ENCODE results near the gene NUDT16L1.
A peak's percentile ranks its signal among the peaks of the same experiment; 100 is the strongest.
"Not testable (repeated sequence)": the region's sequence is repeated elsewhere in the genome, so short reads cannot be mapped to it uniquely, and the experiment has no call there.

The NUDT16L1 gene

DNA sequence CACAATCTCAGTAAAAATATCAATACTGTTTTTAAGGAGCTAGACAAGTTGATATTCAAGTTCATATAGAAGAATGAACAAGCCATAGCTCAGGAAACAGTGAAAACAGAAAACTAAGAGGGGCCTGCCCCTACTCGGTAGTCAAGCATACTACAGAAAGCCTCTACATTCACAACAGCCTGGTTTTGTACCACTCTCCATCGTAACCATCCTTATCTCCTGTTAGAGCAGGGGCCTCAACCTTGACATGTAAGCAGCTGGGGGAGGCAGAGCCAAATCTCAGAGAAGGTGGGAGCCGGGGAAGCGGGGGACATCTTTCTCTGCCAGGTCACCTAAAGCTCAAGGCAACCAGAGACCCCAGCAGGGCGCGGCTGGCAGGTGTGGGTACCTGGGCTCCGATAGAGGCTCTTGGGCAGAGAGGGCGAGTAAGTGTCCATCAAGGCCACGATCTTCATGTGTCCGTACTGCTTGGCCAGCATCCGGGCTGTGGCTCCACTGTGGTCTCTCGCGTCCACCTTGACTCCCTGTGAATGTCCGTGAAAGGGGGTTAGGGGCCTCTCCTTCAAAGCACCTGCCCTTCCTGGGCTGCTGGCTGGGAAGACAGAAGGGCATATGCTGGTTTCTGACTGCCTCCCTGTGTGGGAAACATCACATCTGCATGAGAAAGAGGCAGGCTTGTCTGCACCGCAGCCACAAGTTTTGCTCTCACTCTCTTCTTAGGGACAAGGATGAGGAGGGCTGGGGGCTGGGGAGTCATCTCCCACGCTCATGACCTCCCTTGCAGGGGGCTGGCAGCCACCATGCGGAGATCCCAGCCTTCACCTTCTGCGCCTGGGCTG, 20.5 kb downstream of the NUDT16L1 start:
- DNase-seq (ENCODE audit: low read depth in 3 of 3, low spot score in 1 of 3) = no peak

DNA sequence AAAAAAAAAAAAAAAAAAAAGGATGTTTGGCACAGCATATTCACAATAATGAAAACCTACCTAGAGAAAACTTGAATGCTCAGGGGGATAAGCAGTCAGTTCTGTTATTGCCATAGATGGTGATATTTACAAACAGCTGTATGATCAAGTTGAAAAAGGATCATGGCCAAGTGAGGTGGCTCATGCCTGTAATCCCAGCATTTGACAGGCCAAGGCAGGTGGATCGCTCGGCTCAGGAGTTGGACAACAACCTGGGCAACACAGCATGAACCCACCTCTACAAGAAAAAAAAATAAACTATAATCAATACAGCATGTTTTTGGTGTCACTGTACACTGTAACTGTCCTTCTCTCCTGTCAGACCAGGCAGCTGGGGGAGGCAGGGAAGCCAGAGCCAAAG, 21.6 kb downstream of the NUDT16L1 start:
- no peak for DNase-seq (ENCODE audit: low read depth in 3 of 3, low spot score in 1 of 3)

DNA sequence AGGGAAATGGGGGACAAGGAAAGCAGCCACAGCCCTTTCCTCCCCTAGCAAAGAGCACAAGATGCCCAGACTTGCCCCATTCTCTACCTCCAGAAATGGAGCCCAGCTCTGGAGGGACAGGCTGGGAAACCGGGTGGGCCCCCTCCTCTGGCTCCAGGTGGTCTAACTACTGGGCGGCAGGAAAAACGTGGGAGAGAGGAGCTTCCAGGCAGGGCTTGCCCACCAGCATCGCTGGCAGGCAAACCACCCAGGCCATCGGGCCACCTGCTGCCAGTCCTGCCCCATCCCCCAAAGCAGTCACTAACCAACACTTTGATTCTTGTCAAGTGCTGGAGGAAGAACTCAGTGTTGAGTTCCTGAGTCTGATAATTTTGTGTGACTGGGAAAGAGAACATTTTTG, 25.1 kb downstream of the NUDT16L1 start:
- no peak for DNase-seq (ENCODE audit: low read depth in 3 of 3, low spot score in 1 of 3)

DNA sequence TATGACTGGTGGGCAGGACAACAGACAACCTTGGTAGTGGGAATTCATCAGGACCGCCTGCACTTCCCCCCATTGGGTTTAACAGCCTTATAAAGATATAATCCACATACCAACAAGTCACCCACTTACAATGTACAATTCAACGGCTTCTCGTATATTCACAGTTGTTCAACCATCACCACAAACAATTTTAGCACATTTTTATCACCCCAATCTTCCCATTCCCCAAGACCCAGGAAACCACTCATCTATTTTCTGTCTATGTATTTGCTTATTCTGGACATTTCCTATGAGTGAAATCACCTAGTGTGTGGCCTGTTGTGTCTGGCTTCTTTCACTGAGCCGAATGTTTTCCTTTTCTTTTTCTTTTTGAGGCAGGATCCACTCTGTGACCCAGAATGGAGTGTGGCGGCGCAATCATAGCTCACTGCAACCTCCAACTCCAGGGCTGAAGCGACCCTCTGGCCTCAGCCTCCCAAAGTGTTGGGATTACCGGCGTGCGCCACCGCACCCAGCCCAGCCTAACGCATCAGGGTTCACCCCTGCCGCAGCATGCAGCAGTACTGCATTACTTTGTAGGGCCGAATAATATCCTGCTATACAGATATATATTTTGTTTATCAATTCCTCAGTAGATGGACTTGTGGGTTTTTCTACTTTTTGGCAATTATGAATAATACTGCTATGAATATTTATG, 29.9 kb downstream of the NUDT16L1 start:
- DNase-seq (ENCODE audit: low read depth in 3 of 3, low spot score in 1 of 3) = no peak

DNA sequence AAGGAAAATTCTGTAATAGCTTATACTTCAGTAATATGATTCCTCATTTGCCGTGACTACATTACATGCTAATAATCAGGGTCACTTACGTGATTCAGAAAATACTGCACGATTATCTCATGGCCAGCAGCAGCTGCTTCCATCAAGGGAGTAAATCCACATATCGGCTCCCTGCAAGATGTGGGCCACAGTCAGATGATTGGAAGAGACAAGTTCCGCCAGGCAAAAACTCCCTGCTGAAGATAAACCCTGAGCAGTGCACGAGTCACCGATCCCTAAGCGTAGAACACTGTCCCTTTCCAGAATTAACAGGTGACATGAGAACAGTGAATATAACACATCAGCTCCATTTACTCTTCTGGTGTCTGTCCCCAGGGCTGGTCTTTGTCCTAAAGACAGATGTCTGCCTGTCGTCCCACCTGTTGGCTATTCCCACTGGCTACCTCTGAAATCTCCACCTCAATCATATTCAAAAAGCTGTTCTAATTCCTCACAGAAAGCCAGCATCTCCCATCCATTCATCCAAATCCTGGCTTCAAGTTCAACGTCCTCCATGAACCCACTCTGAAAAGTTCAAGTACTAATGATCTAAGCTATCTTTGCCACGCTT, 31.4 kb downstream of the NUDT16L1 start:
- DNase-seq (ENCODE audit: low read depth in 3 of 3, low spot score in 1 of 3) = no peak

DNA sequence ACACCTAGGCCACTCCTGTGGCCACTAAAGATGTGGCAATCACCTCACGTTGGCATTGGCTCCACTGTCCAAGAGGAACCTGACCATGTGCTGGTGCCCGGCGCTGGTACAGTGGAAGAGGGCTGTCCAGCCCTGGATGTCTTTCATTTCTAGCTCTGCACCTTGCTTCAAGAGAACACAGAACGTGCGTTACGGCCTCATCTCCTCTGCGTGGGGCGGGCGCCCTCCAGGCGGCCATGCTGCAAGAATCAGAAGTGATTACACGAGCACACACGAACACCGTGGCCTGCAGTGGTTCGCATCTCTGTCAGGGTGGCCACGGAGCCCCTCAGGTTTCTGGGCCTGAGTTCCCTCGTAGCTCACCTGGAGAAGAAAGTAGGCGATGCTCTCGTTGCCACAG, 33.3 kb downstream of the NUDT16L1 start:
- DNase-seq (ENCODE audit: low read depth in 3 of 3, low spot score in 1 of 3) = no peak

DNA sequence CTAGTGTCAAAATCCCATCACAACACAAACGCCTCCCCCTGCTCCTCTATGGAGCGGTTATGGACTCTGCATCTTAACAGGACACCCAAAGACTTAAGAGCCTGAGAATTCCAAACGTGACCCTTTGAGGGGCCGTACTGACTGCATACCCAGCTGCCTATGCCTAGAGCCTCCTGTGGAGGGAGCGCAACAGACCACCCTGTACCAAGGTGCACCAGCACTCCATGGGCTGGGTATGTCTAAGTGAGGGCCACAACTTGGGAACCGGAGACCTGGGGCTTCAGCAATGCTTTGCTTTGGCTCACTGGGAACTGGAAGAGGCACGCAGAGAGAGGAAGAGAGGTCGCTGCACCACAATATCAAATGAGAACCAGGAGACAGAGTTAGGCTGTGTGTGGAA, 35.3 kb downstream of the NUDT16L1 start:
- no peak for DNase-seq (ENCODE audit: low read depth in 3 of 3, low spot score in 1 of 3)

DNA sequence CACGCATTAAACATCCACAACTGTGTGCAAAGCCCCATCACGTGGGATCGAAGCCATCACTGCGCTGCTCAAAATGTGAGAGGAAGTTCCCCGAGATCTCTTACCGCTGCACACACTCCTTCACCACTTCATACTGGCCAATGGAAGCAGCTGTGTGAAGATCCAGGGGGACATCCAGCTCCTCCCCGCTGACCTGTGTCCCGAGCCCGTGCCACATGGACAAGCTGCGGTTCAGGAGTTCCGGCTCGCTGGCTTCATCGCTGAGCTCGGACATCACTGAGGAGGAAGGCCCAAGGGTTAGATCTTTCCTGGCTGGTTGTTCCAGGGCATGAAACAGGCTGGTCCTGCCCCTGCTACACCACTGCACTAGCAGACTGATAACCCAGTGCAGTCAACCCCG, 36.5 kb downstream of the NUDT16L1 start:
- no peak for DNase-seq (ENCODE audit: low read depth in 3 of 3, low spot score in 1 of 3)

DNA sequence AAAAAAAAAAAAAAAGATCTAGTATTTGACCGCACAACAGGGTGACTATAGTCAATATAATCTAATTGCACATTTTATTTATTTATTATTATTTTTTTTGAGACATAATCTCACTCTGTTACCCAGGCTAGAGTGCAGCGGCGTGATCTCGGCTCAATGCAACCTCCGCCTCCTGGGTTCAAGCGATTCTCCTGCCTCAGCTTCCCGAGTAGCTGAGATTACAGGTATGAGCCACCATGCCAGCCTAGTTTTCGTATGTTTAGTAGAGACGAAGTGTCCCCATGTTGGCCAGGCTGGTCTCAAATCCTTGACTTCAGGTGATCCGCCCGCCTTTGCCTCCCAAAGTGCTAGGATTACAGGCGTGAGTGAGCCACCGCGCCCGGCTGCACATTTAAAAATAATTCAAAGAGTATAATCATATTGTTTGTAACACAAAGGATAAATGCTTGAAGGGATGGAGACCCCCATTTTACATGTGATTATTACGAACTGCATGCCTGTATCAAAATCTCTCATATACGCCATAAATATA, 39.9 kb downstream of the NUDT16L1 start:
- no peak for DNase-seq (ENCODE audit: low read depth in 3 of 3, low spot score in 1 of 3)

DNA sequence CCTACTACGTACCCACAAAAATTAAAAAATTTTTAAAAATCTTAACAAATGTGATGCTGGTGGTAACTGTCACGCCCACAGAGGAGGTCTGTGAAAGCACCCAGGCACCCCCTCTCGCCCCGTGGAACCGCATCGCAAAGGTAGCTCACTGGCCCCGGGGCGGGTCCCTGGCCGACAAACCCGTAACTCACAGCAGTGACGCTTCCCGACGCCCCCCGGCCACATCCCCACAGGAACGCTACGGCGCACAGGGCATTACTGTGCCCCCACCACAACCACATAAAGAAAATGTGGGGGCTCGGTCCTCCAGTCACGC, 40.3 kb downstream of the NUDT16L1 start:
- peak in 1 of 3 donors; percentile 8 for DNase-seq (ENCODE audit: low read depth in 3 of 3, low spot score in 1 of 3)

DNA sequence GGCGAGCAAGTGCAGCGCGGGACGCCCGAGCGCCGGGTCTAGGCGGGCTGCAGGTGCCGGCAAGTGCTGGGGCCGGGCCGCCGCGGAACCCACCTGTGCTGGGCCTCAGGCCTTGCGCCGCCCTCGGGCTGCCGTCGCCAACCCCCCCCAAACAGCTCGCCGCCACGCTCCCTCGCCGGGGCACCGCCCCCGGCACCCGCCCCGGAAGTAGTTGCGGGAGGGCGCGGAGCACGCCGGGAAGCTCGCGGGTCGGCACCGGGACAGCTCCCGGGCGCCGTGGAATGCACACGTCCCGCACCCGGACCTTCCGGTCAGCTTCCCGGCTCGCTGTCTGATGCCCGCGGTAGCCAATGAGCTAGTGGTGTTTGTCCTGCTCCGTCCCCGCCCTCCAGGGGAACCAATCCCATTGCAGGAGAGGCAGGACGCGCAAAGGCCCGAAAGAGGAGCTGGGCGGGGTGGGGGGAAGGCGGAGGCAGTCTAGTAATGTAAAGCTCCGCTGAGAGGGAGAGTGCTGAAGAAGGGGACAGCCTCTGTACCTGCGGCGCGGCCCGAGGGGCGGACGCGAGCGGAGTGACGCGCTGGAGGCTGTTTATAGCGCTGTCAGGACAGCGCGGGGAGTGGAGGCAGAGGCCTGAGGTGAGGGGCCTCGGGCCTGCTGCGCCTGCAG, 40.8 kb downstream of the NUDT16L1 start, which contains the start of the genes ANKS3 and DNAAF8:
Gene ANKS3, minus strand, starts transcription at position 209 of the 667 bp plus-strand sequence. CDS start 4,122 bp downstream, outside the sequence.
Gene DNAAF8, plus strand, starts transcription at position 475 of the 667 bp plus-strand sequence. CDS start 1,978 bp downstream, outside the sequence.
- DNase-seq (ENCODE audit: low read depth in 3 of 3, low spot score in 1 of 3) = peak; percentile 13 to 68 (median 49)

DNA sequence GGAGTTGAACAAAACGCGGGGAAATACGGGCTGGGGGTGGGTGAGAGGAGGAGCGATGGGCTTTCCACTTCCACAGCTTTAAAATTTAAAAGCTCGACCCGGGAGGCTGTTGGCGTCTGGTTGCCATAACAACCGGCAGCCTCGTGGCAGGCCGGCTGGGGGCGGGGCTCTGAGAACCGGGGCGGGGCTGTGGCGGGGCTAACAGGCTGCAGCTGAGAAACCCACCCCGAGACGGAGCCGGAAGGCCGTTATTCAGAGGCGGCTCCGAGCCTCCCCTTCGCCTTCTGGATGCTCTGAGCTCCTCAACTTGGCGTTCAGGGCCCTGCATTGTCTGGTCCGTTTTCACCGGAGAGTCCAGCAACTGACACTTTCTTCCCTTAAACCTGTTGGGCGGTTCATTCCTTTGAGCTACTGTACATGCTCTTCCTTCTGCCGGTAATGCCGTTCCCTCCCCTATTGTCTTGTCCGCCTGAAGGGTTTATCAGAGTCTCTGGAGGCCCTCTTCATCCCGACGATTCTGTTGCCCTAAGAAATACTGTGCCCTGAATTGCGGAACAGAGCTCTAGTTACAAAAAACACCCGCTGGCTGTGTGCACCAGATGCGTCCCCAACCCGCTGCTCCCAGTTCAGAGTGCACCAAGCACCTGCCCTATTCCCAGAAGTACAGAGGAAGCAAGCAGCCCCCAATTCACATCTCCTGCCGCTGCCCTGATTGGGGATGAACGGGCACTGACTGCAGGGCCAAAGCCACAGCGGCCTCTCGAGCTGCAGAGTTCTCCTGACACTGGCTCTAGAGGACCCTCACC, 41.6 kb downstream of the NUDT16L1 start:
- DNase-seq (ENCODE audit: low read depth in 3 of 3, low spot score in 1 of 3) = peak; percentile 83 to 91 (median 85)

DNA sequence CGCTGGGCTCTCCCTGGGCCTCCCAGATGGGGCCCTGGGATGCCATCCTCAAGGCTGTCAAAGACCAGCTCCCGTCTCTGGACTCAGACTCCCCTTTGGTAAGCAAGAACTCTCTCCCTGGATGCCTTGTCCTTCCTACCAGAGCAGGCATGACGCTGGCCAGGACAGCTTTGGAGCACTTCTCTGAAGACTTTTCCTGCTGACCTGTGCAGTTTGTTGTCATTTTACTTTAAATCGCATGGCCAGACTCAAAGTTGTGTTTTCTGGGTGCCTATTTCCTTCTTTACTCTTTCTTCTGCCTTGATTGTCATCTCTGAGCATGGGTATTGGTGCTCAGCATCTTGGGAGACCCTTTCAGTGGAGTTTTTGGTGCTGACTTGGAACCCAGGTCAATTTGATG, 43.2 kb downstream of the NUDT16L1 start:
- no peak for DNase-seq (ENCODE audit: low read depth in 3 of 3, low spot score in 1 of 3)

DNA sequence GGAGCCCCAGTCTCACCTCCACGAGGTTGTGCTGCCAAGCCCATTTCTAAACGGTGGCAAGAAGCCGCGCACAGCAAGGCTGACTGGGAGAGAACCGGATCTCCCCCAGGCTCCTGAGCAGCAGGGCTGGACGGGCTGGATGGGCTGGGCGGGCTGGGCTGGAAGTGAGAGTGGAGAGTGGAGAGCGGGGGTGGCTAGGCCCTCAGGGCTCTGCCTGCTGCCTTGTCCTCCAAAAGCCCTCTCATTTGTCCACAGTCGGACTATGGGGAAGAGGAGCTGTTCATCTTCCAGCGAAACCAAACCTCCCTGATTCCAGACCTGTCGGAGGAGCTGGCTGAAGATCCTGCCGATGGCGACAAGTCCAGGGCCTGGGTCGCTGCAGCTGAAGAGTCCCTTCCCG, 44.2 kb downstream of the NUDT16L1 start:
- DNase-seq (ENCODE audit: low read depth in 3 of 3, low spot score in 1 of 3) = no peak

DNA sequence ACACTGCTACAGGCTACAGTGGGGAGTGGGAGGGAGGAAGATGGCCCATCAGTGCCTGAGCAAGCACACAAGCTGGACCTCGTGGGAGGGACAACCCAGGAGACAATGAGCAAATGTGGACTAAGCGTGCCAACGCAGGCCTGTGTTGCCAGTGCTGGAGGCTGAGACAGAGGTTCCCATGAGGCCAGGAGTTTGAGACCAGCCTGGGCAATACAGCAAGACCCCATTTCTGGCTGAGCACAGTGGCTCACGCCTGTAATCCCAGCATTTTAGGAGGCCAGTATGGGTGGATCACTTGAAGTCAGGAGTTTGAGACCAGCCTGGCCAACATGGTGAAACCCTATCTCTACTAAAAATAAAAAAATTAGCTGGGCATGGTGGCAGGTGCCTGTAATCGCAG, 45.0 kb downstream of the NUDT16L1 start:
- DNase-seq (ENCODE audit: low read depth in 3 of 3, low spot score in 1 of 3) = not testable (repeated sequence)

DNA sequence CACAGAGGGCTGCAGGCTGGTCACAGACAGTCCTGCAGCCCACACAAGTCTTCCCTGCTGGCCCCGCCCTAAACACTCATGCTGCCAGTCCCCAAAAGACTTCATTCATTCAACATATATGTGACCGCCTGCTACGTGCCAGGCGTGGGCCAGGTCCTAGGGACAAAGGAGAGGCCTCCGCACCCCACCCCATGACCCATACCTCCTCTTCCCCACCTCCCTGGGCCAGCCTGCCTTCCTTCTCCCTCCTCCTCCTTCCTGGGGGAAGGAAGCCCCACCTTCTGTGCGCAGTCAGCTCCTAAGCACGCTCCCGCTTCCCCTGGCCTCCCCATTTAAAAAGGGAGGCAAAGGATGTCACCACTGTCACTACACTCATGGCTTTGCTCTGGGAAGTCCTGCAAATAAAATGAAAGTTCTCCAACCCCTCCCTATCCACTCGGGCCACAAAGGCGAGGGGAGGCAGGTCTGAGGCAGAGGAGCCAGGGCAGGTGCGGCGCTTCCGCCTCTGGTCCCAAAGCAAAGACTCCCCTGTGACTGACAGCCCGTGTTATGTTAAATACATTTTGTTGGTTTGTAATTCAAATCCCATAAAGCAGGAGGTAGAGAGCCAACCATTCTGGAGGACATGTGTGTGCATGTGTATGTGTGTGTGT, 50.0 kb downstream of the NUDT16L1 start:
- no peak for DNase-seq (ENCODE audit: low read depth in 3 of 3, low spot score in 1 of 3)

DNA sequence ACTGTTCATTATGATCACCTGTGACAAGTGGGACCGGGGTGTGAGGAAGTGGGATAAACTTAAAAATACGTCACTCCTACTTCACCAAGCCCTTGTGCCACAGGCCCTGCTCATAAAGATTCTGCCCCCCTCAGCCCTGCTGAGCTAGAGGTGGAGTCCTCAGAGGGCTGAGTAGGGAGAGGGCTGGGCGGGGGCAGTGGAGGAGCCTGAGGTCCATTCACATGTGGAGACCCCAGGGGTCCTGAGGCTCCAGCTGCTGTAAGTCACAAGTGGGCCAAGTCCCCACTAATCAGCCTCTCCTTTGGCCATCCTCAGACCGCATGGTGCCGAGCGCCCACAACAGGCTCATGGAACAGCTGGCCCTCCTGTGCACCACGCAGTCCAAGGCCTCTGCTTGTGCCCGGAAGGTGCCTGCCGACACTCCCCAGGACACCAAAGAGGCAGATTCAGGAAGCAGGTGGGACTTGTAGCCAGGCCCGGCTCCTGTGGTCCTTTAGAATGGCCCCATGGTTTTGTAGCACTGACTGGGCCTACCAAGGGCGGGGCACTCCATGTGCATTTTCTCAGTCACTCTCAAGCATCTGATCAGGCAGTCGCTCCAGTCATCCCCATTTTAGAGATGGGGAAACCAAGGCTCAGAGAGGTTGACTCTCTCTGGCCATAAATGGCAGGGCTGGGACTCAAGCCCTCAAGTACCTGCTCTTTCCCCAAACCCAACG, 51.4 kb downstream of the NUDT16L1 start:
- no peak for DNase-seq (ENCODE audit: low read depth in 3 of 3, low spot score in 1 of 3)

DNA sequence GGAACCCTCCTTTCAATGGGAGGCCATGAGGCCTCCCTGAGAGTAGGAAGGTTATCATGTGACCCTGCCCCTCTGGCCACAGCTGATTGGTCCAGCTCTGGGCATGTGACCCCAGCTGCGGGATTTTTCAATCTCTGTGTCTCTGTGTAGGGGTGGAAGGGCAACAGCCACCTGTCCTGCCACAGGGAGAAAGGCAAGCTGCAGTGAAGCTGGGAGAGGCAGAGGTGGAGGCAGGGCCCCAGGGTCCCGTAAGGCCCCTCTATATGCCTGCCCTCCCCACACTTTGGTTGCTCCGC, 51.9 kb downstream of the NUDT16L1 start:
- DNase-seq (ENCODE audit: low read depth in 3 of 3, low spot score in 1 of 3) = no peak

Measured in stimulated activated CD4-positive, alpha-beta T cell treated with anti-CD3 and anti-CD28 coated beads, TNF-alpha, amount 100 ng/mL, for 1 hour (primary cell).